ENCODE measurements around the gene IMP3.

The IMP3 gene

GRCh38 chr15:75631935-75632334 lies 8.1 kb downstream of the IMP3 start:
- DNase-seq (ENCODE audit: extremely low read depth, low read depth): no peak
- no peak for TF ChIP-seq CTCF (IDR thresholded peaks at IDR 0.05; ENCODE audit: low read depth, low read length, missing control alignments)
- no peak overlapping the region for H3K4me3 ChIP-seq (replicated peaks; ENCODE audit: low read depth, low read length)

GRCh38 chr15:75625542-75626347 lies 14.3 kb downstream of the IMP3 start, which contains the start of gene SNUPN:
Gene SNUPN, minus strand, starts transcription at chr15:75625725. Its CDS starts 4,674 bp downstream, at chr15:75621051.
- H3K4me3 ChIP-seq (replicated peaks; ENCODE audit: low read depth, low read length): peak within 1 kb of the TSS; percentile 64
- no peak for TF ChIP-seq CTCF (IDR thresholded peaks at IDR 0.05; ENCODE audit: low read depth, low read length, missing control alignments)
- DNase-seq (ENCODE audit: extremely low read depth, low read depth): peak; percentile 68

- H3K4me3 ChIP-seq (replicated peaks; ENCODE audit: low read depth, low read length): no peak overlapping the region
- DNase-seq (ENCODE audit: extremely low read depth, low read depth): no peak
- no peak for TF ChIP-seq CTCF (IDR thresholded peaks at IDR 0.05; ENCODE audit: low read depth, low read length, missing control alignments)
These were observed 17.5 kb downstream of the IMP3 start for GRCh38 chr15:75622505-75622904.

DNA sequence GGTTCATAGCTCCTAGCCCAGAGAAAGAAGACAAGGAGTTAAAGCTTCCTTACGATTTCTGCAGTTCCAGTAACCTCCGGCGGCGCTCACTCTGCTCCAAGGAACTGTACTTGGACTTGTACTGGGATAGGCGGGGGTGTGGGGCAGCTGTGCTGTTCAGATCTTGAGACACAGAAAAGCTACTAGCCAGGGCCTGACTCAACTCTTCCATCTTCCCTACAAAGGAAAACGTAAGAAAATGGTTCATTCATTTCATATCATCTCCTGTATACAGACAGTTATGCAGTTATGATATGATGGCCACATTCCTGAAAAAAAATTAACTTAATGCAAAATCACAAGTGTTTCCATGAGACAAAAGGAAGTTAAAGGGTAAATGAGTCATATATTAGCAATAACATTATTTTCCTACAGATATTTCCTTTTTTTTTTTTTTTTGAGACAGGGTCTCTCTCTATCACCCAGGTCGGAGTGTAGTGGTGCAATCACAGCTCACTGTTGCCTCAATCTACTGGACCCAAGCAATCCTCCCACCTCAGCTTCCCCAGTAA lies 19.1 kb downstream of the IMP3 start:
- TF ChIP-seq CTCF (IDR thresholded peaks at IDR 0.05; ENCODE audit: low read depth, low read length, missing control alignments): no peak
- DNase-seq (ENCODE audit: extremely low read depth, low read depth): peak; percentile 61
- peak overlapping the region; percentile 31 for H3K4me3 ChIP-seq (replicated peaks; ENCODE audit: low read depth, low read length)

- TF ChIP-seq CTCF (IDR thresholded peaks at IDR 0.05; ENCODE audit: low read depth, low read length, missing control alignments): no peak
- H3K4me3 ChIP-seq (replicated peaks; ENCODE audit: low read depth, low read length): peak overlapping the region; percentile 31
- no peak for DNase-seq (ENCODE audit: extremely low read depth, low read depth)
These were observed 19.8 kb downstream of the IMP3 start for GRCh38 chr15:75620058-75620820.

GRCh38 chr15:75616766-75617165 lies 23.3 kb downstream of the IMP3 start:
- no peak overlapping the region for H3K4me3 ChIP-seq (replicated peaks; ENCODE audit: low read depth, low read length)
- no peak for TF ChIP-seq CTCF (IDR thresholded peaks at IDR 0.05; ENCODE audit: low read depth, low read length, missing control alignments)
- DNase-seq (ENCODE audit: extremely low read depth, low read depth): no peak
